Stimulated activated CD8-positive, alpha-beta memory T cell treated with anti-CD3 and anti-CD28 coated beads, Interleukin-15, amount 100 ng/mL, for 24 hours (primary cell): ENCODE data around the gene PKD1.
A peak's percentile ranks its signal among the peaks of the same experiment; 100 is the strongest.

ENCODE experiments used
- DNase-seq: peaks from one replicate; pipeline ENCODE4 v3.0.0-alpha.2; 2020; ENCODE audit warnings: low read depth

The PKD1 gene

DNA sequence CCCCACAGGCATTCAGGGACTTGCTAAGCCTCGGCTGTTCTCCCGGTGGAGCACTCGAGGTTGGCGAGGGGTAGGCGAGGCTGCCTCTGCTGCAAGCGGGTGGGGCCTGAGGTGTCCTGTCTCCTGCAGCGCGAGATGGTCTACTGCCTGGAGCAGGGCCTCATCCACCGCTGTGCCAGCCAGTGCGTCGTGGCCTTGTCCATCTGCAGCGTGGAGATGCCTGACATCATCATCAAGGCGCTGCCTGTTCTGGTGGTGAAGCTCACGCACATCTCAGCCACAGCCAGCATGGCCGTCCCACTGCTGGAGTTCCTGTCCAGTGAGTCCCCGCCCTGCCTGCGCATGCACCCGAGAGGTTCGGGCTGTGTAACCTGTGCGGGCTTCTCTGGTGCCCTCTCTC, 61.6 kb downstream of the PKD1 start:
- DNase-seq, result no peak

DNA sequence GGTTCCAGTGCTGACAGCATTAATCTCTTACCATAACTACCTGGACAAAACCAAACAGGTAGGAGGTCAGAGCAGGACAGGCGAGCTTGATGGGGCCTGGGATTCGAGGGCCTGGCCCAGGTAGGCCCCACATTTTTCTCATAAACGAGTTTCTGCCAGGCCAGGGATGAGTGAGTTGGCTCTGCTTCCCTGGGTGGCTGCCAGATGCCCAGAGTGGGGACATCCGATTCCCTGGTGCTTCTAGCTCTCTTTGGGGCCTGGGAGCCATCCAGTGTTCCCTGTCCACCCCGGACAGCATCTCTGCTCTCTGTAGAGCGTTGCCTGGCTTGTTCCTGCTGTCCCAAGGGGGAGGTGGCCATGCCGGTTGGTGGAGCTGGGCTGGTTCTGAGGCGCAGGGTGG, 62.8 kb downstream of the PKD1 start:
- DNase-seq, result no peak

DNA sequence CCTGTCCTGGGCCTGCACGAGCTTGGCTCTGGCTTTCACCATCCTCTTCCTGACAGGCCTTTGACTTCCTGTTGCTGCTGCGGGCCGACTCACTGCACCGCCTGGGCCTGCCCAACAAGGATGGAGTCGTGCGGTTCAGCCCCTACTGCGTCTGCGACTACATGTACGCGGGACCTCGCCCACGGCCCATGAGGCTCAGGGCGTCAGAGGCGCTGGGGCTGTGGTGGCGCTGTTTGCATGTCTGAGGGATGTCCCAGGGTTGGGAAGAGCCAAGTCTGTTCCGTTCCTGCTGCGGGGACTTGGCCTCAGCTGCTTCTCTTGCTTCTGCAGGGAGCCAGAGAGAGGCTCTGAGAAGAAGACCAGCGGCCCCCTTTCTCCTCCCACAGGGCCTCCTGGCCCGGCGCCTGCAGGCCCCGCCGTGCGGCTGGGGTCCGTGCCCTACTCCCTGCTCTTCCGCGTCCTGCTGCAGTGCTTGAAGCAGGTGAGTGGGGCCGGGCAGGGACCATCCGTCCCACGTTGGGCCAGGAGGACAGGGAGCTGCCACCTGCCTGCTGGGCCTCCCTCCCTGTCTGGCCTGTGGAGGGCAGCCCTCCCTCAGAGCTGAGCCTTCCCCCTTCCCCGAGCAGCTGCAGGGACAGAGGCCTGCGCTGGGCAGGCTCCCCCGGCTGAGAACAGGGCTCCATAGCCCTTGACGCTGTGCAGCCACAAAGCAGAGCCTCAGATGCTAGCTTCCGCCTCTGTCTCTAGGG, 64.1 kb downstream of the PKD1 start:
- DNase-seq, result no peak

DNA sequence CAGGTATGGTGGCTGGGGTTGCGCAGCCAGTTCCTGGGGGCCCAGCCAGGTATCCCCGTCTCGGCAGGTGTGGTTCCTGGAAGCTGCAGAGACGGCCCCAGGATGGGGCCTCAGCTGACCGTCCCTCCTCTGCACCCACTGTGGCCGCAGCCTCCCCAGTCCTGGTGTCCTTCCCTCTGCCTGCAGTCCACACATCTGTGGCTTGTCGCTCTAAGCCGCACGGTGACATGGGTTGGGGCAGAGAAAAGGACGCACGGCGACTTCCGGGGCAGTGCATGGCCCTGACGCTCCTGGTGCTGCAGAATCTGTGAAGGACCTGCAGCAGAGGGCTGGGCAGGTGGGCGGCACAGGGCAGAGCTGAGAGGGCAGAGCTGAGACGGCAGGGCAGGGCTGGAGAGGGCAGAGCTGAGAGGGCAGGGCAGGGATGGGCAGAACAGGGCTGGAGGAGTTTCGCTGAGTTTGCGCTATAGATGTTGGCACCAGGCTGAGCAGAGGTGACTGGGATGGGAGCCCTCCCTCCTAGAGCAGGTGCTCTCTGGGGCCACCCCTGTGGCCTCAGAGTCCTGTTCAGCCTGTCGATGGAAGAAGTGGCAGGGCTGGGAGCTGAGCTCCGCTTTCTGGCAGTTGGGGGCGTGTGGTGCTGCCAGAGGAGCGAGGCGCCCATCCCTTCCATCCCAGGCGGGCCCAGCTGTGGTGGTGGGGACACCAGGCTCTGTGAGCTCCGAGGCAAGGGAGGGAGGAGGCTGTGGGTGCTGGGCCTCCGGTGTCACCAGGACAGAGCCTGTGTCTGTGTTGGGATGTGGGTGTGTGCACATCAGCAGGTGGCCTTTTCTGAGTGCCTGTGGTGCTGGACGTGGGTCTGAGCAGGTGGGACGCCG, 64.9 kb downstream of the PKD1 start:
- DNase-seq, result no peak

DNA sequence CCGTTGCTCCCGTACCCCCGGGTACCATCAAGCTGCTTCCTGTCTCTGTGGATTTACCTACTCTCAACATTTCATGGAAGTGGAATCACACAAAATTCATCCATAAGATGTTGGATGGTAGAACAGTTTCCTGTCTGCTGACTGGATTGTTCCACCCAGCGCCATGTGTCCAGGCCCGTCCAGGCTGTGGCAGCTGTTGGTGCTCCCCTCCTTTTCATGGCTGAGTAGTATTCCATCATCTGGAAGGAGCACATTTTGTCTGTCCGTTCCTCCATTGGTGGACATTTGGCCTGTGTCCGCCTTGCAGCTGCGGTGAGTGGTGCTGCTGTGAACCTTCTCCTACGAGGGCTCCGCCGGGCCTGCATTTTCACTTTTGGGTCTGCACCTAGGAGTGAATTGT, 69.6 kb downstream of the PKD1 start:
- no peak for DNase-seq

DNA sequence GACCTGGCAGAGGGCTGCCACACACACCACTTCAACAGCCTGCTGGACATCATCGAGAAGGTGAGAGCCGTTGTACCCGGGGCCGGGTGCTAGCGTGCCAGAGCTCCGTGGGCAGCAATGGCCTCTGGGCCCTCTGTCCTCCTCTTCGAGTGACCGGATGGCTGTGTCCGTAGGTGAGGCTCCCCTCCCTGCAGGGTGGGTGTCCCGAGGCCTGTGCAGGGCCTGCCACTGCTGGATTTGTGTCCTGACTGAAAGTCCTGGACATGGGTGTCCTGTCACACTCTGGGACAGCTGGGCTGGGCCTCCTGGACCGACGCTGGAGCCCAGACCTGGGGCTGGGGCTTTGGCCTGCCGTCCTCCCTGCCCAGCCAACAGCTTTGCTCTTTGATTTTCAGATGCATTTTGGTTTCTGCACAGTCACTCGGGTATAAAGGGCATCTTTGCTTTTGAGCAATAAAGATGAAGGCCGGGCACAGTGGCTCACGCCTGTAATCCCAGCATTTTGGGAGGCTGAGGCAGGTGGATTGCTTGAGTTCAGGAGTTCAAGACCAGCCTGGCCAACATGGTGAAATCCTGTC, 71.2 kb downstream of the PKD1 start:
- no peak for DNase-seq

DNA sequence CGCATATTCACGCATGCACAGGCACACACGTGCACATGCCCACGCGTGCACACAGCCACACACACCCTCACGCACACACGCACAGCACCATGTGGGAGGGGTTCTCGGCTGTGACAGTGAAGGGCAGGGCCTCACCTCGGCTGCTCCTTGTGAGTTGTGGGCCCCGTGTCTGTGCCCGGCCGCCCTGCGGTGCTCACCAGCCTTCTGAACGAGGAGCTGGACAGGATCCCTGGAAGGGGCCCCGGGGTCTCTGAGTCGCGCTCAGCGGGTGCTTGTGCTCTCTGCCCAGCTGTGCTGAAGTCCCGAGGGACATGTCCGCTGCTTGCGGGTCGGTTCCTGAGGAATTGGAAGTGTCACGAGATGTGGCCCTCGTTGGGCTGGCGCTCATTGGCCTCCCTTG, 71.8 kb downstream of the PKD1 start:
- DNase-seq, result no peak

DNA sequence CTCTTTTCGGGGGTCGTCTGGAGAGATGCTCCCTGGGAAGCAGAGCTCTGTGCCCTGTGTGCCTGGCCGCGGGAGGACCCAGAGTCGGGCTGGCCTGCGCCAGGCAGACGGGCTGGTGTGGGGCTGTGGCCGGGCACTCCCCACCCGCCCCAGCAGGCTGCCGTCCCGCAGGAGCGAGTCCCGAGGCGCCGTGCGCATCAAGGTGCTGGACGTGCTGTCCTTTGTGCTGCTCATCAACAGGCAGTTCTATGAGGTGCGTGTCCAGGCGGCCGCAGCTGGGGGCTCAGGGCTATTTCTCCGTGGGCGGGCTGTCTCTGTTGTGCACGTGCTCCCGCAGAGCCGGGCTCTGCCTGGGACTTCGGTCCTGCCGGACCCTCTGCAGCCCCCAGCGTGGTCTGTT, 72.9 kb downstream of the PKD1 start:
- DNase-seq, result no peak

DNA sequence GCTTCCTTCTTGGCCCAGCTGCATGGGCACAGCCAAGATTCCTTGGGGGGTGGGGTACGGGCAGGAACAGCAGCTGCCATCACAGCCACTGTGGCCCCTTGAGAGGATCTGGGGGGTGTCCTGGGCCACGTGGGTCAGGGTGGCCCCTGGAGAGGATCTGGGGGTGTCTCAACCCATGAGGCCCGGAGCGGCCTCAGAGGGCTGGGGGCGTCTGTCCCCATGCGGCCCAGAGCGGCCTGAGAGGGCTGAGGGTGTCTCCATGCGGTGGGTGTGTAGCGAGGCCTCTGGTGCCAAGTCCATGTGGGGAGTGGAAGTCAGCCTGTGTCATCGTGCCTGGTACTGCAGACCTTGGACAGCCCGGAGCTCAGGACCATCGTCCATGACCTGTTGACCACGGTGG, 74.2 kb downstream of the PKD1 start:
- DNase-seq, result no peak

DNA sequence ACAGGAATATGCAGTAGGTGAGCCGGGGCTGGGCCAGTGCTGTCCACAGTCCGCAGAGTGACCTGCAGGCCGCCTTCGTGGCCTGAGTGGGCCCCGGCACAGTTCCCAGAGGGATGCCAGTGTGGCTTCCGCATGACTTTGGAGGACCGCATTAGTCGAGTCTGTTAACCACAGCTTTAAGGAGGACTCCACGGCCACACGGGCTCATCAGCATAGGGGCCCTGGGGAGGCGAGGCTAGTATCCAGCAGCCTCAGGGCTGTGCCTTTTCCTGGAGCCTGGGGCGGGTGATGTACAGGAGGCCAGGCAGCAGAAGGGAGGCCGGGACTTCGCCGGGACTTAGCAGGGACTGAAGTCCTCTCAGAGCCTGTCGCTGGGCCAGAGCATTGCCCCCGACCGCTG, 74.7 kb downstream of the PKD1 start:
- DNase-seq, result no peak

DNA sequence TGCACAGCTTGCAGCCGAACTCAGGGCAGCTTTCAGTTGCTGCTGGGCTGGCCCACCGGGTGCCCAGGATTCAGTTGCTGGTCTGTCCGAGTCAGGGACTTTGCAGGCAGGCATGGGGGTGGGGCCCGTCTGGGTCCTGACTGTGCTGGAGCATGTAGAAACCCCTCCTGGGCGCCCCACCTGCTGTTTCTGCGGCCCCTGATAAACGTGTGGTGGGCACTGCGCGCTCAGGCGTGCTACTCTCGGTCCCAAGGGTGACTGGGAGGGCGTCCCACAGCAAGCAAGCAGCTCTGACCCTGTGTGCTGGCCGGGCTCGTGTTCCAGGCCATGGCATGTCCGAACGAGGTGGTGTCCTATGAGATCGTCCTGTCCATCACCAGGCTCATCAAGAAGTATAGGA, 75.4 kb downstream of the PKD1 start:
- no peak for DNase-seq

DNA sequence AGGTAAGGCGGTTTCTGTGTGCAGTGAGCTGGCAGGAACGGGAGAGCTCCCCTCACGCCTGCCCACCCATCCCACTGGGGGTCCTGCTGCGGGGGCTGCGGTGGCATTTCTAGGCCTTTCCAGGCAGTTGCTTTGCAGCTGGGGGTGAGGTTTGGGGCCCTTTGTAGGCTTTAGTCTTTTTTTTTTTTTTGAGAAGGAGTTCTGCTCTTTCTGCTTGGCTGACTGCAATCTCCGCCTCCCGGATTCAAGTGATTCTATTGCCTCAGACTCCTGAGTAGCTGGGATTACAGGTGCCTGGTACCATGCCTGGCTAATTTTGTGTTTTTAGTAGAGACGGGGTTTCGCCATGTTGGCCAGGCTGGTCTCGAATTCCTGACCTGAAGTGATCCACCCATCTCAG, 76.8 kb downstream of the PKD1 start:
- no peak for DNase-seq

DNA sequence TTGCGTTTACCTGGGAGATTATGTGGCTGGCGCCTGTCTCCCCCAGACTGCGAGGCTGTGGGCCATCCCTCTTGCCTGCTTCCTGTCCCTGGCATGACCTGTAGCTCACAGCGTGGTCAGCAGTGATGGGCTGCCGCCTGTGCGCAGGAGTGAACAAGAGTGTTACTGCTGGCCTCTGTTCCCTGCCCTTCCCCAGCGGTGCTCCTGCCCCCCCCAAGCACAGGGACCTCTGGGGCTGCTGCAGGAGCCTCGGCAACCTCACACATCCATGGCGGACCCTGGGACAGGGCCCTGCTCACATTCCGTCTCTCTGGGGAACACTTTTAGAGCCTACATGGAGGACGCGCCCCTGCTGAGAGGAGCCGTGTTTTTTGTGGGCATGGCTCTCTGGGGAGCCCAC, 77.3 kb downstream of the PKD1 start:
- DNase-seq, result no peak

DNA sequence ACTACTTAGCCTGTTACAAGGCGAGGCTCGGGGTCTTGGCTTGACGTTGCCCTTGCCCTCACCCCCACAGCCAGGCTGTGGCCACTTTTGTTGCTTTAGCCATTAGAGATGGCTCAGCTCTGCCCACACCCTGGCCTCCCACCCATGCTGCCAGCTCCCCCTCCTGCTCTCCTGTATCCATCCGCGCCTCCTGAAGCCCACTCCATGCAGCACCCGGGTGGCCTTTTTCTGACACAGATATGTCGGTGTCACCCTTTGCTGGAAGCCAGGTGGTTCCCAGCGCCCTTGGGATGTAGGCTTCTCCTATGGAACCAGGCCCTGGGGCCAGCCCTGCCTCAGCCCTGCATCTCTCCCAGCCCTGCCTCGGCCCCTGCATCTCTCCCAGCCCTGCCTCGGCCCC, 78.3 kb downstream of the PKD1 start:
- no peak for DNase-seq

DNA sequence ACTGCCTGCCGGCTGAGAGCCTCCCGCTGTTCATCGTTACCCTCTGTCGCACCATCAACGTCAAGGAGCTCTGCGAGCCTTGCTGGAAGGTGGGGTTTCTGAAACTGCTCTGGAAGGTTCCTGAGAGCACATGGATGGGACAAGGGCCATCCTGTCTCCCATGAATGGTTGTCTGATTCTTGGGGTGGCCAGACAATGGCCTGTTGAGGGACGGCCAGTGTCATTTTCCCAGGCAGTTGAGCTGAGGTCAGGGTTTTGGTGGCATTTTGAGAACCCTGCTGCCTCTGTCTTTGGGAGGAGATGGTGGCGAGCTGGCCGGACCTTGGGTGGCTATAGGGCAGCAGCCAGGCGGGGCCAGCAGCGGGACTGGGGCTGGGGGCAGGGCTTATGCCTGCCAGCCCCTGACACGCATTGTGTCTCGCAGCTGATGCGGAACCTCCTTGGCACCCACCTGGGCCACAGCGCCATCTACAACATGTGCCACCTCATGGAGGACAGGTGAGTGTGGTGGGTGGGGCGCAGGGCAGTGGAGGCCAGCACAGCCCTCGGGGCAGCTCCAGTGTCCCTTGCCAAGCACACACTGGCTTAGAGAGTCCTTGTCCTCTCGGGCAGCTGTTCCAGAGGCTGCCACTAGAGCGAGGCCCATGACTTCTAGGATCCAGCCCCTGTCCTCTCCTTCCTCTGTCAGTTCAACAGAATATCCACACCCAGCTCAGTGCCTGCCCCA, 78.9 kb downstream of the PKD1 start:
- no peak for DNase-seq

DNA sequence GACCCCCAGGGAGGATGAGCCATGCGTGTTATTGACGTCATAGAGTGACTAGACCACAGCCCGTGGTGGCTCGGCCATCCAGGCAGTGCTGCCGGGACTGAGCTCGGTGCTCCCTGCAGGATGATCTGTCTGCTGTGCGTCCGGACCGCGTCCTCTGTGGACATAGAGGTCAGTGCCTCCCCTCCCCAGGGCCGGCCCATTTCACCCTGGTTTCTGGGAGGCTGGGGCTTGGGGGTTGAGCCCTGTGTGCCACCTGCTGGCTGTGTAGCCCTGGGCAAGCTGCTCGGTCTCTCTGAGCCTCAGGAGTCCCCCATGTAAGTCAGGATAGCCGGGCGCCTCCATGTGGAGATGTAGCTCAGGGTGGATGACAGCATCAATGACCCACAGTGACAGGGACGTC, 79.6 kb downstream of the PKD1 start:
- no peak for DNase-seq

DNA sequence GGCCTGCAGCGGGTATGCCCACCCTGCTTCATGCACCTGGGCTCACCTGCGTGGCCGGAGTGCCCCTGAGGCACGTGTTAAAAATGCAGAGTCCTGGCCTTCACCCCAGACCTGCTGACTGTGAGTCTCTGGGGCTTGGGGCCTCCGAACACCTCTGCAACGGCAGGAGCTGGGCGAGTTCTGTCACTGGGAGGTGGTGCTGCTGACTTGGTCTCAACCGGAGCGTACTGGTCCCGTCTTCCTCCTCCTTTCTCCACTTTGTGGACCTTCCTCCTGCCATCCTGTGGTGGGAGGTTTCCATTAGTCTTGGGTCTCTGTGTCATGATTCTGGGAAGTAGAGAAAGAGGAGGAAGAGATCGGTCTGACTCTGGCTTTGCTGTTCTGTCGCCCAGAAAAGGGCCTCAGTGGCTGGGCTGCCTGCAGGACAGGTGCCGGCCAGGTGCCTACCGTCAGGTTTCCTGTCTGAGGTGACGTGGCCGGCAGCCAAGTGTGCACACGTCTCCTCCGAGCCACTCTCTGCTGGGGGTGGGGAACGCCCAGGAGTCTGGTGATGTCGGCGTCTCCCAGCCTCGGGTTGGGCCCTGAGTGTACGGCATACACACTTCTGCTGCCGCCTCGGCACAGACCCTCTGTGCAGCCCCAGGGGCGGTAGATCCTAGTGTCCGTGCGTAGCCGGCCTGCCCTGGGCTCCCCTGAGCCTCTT, 81.0 kb downstream of the PKD1 start:
- DNase-seq, result no peak

DNA sequence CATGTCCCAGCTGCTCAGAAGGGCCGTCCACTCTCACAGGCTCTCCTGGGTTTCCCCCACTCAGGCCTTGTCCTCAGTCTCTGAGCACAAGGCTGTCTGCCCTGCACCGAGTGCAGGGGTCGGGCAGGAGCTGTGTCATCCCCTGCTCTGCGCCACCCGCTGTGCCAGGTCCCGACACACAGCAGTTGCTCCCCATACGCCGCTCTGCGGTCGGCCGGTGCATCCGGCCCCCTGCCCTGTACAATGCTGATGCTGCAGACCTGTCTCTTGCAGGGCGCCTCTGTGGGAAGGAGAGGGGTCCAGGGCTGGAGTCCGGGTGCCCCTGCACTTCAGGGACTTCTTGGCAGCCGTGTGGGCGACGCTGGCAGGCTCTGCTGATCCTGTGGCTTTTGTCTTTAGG, 81.8 kb downstream of the PKD1 start:
- no peak for DNase-seq

DNA sequence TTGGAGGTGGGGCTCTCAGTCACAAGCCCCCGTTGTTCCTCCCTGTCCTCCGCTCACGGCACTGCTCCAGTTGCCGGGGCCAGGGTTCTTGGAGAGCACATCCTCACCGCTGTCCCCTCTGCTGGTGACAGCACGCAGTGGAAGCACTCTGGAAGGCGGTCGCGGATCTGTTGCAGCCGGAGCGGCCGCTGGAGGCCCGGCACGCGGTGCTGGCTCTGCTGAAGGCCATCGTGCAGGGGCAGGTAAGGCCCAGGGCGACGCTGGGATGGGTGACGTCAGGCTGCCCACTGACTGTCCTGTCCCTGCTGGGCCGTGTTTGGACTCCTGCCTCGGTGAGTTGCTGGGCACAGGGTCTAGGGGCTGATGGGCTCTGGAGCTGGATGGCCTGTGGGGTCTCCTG, 82.5 kb downstream of the PKD1 start:
- DNase-seq, result no peak

DNA sequence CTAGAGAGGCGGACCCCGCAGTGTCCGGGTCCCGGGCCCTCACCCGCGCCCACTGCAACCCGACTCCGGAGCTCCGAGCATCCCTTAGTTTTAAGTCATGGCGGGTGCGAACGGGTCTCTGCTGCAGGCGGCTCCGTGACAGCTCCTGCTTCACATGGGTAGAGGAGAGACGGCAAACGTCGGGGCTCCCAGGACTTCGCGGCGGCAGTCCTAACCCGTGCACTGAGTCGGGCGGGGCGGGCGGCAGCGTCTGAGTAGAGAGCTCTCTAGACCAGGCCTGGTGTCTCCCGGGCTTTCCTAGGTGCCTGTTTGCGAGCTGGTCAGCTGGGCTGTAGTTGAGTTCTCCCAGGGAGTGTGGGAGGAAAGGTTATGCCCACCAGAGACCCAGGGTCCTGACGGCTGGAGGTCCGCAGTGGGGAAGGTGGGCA, 87.6 kb downstream of the PKD1 start:
- no peak for DNase-seq

DNA sequence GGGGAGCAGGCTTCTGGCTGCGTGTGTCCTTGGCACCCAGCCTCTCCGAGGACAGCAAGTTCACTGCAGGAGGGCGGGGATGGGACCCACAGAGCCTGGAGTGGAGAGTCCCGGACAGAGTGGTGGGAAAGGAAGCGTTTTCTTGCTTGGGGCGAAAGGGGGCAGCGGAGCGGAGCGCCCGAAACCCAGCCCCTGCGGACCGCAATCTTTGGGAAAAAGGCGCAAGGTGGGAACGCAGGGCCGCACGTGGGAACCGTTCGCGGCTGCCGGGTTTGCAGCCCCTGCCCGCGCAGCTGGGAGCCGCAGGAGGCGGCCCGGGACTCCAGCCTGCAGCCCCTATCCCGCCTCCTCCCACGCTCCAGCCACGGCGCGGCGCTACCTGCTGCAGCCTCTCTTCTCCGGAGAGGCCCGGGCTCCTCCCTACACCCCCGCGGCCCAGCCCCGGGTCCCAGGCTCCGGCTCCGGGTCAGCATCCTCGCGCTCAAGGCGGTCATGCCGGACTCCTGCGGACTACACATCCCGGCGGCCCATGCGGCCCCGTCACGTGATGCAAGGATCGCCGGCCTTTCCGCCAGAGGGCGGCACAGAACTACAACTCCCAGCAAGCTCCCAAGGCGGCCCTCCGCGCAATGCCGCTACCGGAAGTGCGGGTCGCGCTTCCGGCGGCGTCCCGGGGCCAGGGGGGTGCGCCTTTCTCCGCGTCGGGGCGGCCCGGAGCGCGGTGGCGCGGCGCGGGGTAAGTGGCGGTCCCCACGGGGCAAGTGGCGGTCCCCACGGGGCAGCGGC, 88.2 kb downstream of the PKD1 start, which contains the start of the genes NTHL1 and TSC2:
Gene NTHL1, minus strand, starts transcription at position 505 of the 786 bp plus-strand sequence. Its CDS starts 11 bp downstream, at position 494.
Gene TSC2, plus strand, starts transcription at position 656 of the 786 bp plus-strand sequence. CDS start 631 bp downstream, outside the sequence.
- DNase-seq, result peak; percentile 81
